ENCODE data around the gene SYNJ2.

SYNJ2 gene

DNA sequence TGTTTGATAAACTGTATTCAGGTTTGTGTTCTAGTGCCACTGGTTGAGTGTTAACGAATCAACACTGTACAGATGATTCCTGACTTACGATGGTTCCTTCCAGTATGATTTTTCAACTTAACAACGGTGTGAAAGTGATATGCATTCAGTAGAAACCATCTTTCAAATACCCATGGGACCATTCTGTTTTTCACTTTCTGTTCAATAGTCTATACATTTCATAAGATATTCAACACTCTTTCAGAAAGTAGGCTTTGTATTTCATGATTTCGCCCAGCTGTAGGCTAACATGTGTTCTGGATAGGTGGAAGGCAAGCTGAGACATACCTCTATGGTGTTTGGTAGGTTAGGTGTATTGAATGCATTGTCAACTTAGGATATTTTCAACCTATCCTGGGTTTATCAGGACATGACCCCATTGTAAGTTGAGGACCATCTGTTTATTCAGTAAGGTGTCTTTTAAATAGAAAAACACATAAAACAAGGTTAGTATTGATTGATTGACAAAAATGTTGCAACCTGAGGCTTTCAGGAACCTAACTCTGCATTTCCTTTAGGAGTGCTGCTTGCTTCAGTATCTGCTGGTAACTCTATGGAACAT is 32.3 kb downstream of the SYNJ2 start:
- H3K9me3 Mint-ChIP-seq: no peaks in the 10 kb centered on the region
- H3K27me3 Mint-ChIP-seq: no peaks in the 10 kb centered on the region
- DNase-seq (no peak), ATAC-seq (replicated peaks) (no peak)
- no peak overlapping the region for H3K4me3 Mint-ChIP-seq
- peaks cover 6% of the 10 kb centered on the region for H3K36me3 Mint-ChIP-seq (ENCODE audit: insufficient read depth)
- H3K4me1 Mint-ChIP-seq (ENCODE audit: low read depth in 2 of 2): peaks cover 13 to 43% of the 10 kb centered on the region in 2 donors
- peak overlapping the region in 1 of 2 donors; percentile 85 for H3K27ac Mint-ChIP-seq

DNA sequence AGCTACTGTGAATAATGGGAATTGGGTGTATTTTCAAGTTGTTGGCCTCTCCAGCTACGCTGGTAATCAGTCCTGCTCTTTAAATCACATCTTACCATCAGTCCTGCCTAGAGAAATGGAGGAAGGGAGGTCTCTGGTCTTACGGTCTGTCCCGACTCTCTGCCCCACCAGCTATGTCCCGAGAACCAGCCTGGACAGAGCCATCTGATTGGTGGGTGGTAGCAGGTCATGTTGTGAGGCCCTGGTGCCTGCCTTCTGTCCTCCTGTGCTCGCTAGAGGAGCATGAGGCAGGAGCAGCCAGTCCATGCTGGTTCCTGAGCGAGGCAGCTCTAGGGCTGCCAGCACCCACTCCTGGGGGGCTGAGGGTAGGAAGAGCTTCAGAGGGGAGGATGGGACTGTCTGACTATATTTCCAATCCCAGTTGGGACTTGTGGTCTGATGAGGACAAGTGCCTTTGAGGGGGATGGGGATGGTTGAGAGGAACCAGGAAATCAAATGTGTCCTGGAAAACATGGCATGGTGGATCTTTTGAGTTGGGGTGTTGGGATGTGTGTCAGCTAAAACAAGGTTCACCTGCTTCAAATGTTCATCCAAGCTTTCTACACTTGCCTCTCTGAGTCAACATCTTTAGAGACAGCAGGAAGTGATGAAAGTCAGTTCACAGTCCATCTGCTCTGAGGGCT is 33.0 kb downstream of the SYNJ2 start:
- H3K36me3 Mint-ChIP-seq (ENCODE audit: insufficient read depth): peaks cover 5% of the 10 kb centered on the region
- no peaks in the 10 kb centered on the region for H3K27me3 Mint-ChIP-seq
- no peak for ATAC-seq (replicated peaks)
- no peaks in the 10 kb centered on the region for H3K9me3 Mint-ChIP-seq
- H3K4me1 Mint-ChIP-seq (ENCODE audit: low read depth in 2 of 2): peaks cover 7 to 38% of the 10 kb centered on the region in 2 donors
- no peak for DNase-seq
- peak overlapping the region in 1 of 2 donors; percentile 85 for H3K27ac Mint-ChIP-seq
- no peak overlapping the region for H3K4me3 Mint-ChIP-seq

DNA sequence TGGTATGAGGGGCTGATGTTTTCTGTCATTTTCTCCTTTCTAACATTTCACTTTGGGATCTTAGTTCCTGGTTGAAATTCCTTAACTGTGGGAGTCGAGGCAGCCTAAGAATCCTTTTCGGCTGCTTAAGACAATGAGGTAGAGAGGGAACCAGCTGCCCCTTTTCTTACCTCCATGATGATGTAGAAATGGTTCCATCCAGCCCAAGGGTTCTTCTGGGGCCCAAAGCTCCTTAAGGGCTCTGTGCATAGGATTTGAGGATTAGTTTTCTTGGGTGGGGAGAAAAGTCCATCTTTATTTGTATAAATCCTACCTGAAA is 33.5 kb downstream of the SYNJ2 start:
- Mint-ChIP-seq H3K27ac (peak overlapping the region in 1 of 2 donors; percentile 85), H3K9me3 (no peaks in the 10 kb centered on the region), H3K27me3 (no peaks in the 10 kb centered on the region), H3K4me1 (ENCODE audit: low read depth in 2 of 2) (peaks cover 7 to 37% of the 10 kb centered on the region in 2 donors), H3K4me3 (no peak overlapping the region), H3K36me3 (ENCODE audit: insufficient read depth) (peaks cover 6% of the 10 kb centered on the region)
- no peak for ATAC-seq (replicated peaks)
- no peak for DNase-seq

DNA sequence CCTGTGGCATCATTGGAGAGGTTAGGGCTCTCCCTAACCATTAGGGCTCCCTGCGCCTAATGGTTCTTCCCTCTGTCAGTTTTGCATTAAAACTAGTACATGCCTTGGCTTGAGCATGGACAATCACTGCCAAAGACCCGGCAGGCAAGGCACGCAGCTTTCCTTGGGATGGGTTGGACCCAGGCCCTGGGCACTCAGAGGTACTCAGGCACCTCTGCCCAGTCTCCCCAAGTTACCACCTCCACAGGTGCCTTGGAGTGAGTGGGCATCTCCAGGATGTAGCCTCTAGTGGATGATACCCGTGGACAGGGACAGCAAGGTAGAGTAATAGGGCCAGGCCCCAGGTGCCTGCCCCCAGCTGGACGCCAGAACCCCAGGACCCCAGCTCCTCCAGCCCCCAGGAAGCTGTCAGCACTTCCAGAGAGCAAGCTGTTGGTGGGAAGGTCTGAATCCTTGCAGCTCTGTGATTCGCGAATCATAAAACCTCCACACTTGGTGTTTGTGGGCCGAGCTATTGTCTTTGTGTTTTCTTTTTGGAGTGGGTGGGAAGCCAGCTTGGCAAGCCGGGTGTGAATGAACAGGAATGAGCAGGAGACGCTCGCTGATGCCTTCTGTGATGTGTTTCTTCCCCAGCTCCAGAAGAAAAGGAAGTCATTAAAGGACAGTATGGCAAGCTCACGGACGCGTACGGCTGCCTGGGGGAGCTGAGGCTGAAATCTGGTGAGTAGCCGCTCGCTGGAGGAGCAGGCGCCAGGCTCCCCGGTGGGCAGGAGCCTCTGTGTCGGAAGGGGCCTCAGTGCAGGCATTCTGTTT is 35.1 kb downstream of the SYNJ2 start:
- no peaks in the 10 kb centered on the region for H3K27me3 Mint-ChIP-seq
- no peak for ATAC-seq (replicated peaks)

DNA sequence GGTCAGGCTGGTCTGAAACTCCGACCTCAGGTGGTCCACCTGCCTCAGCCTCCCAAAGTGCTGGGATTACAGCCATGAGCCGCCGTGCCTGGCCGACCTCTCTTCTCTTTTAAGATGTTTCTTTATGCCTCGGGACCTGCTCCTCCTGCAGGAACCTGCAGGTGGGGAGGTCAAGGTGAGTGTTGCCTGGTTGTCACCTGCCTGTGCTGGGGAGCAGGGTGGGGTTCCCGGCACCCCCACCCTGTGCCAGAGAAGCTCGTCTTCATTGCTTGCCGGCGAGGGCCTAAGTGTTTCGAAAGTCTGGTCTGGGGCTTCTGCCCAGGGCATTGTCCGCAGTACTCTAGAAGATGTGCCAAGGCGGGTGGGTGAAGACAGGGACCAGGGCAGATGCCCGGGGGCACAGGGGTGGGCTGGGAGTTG is 36.0 kb downstream of the SYNJ2 start:
- no peaks in the 10 kb centered on the region for H3K27me3 Mint-ChIP-seq
- ATAC-seq (replicated peaks) (no peak), DNase-seq (no peak)
- no peak overlapping the region for H3K4me3 Mint-ChIP-seq
- peaks cover 7% of the 10 kb centered on the region for H3K36me3 Mint-ChIP-seq (ENCODE audit: insufficient read depth)
- no peak overlapping the region for H3K27ac Mint-ChIP-seq
- no peaks in the 10 kb centered on the region for H3K9me3 Mint-ChIP-seq
- peaks cover 7 to 17% of the 10 kb centered on the region in 2 donors for H3K4me1 Mint-ChIP-seq (ENCODE audit: low read depth in 2 of 2)

More for the DNA sequence above, 35.1 kb downstream of the SYNJ2 start:
- no peak overlapping the region for H3K4me3 Mint-ChIP-seq
- no peaks in the 10 kb centered on the region for H3K9me3 Mint-ChIP-seq
- H3K27ac Mint-ChIP-seq: no peak overlapping the region
- peaks cover 7% of the 10 kb centered on the region for H3K36me3 Mint-ChIP-seq (ENCODE audit: insufficient read depth)
- DNase-seq: no peak
- H3K4me1 Mint-ChIP-seq (ENCODE audit: low read depth in 2 of 2): peaks cover 7 to 21% of the 10 kb centered on the region in 2 donors

DNA sequence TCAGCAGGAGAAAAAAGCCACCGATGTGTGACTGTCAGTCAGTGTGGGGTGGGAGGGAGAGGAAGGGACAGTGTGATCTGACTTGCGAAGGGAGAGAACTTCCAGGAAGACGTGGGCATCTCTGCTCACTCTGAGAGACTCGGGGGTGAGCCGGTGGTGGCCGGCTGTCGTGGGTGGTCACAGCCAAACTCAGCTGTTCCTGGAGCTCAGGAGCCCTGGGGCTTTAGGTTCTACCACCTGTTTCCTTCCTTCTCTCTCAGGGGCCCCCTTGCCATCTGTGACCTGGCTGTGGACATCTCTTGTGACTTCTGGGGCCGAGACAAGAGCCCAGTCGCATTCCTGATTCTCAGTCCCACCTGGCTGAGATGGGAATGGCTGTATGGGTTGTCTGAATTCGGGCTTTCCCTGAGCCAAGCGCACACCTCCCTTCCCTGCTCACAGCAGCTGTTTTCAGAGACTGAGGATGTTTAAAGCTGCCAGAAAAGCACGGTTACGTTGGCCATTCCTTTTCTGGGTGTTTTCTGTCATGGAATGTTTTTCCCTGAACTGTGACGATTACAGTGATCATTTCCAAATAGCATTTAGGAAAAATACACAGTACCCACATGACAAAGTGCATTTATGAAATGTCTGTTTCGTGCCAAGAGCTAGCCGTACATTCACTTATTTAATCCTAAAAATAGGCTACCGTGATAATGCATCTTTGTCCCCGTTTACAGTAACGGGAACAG is 36.5 kb downstream of the SYNJ2 start:
- DNase-seq: no peak
- Mint-ChIP-seq H3K27ac (no peak overlapping the region), H3K36me3 (ENCODE audit: insufficient read depth) (peaks cover 7% of the 10 kb centered on the region), H3K27me3 (no peaks in the 10 kb centered on the region), H3K9me3 (no peaks in the 10 kb centered on the region), H3K4me1 (ENCODE audit: low read depth in 2 of 2) (peaks cover 7 to 17% of the 10 kb centered on the region in 2 donors), H3K4me3 (no peak overlapping the region)
- ATAC-seq (replicated peaks): no peak

DNA sequence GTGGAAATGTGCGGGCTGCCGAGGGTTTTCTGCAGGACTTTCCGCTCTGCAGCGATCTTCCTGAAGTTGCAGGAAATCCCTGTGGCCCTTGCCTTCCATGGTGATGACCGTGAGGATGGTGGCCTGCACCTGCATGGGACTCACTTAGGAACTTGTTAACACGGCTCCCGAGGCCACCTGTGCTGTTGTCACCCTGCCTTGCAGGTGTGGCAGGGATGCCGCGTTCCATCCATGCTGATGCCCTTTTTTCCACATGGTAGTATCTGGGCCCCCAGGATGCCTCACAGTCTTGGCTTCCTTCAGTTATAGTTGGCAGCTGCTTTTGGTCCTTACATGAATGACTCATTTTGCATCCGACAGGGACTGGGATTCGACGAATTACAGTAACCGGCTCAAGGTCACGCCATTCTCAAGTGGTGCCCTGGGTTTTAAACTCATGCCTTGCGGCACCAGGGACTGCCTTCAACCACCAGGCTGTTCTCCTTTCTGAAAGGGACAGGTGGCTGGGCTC is 37.2 kb downstream of the SYNJ2 start:
- Mint-ChIP-seq H3K4me3 (no peak overlapping the region), H3K27ac (no peak overlapping the region), H3K27me3 (no peaks in the 10 kb centered on the region), H3K36me3 (ENCODE audit: insufficient read depth) (peaks cover 5% of the 10 kb centered on the region), H3K4me1 (ENCODE audit: low read depth in 2 of 2) (peaks cover 7 to 11% of the 10 kb centered on the region in 2 donors), H3K9me3 (no peaks in the 10 kb centered on the region)
- DNase-seq (no peak), ATAC-seq (replicated peaks) (no peak)

DNA sequence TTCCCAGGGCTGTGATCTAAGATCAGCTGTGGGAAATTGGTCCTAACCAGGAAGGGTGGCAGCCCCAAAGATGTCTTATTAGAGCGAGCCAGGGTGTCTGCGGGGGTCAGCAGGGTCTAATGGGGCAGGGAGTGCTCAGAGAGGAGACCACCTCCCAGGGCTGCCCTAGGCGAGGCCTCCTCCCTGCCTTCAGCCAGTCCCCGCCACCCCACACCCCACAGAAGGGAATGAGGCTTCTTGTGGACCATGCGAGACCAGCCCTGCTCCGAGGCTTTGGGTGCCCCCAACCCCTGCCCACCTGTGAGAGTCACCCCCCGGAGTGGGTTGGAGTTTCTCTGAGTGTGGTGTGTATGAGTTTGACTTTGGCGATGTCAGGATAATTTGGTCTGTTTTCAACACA is 37.8 kb downstream of the SYNJ2 start:
- no peak for ATAC-seq (replicated peaks)
- no peaks in the 10 kb centered on the region for H3K9me3 Mint-ChIP-seq
- no peak overlapping the region for H3K4me3 Mint-ChIP-seq
- no peak for DNase-seq
- no peak overlapping the region for H3K27ac Mint-ChIP-seq
- peaks cover 5% of the 10 kb centered on the region for H3K36me3 Mint-ChIP-seq (ENCODE audit: insufficient read depth)
- peaks cover 7 to 9% of the 10 kb centered on the region in 2 donors for H3K4me1 Mint-ChIP-seq (ENCODE audit: low read depth in 2 of 2)
- H3K27me3 Mint-ChIP-seq: no peaks in the 10 kb centered on the region

DNA sequence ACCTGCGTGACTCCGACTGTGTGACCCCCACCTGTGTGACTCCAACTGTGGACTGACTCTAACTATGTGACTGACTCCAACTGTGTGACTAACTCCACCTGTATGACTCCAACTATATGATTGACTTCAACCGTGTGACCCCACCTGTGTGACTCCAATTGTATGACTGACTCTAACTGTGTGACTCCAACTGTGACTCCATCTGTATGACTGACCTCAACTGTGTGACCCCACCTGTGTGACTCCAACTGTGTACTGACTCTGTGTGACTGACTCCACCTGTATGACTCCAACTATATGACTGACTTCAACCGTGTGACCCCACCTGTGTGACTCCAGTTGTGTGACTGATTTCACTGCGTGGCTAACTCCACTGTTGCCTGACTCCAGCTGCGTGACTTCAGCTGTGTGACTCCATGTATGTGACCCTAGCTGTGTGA is 38.6 kb downstream of the SYNJ2 start:
- Mint-ChIP-seq H3K9me3 (no peaks in the 10 kb centered on the region), H3K36me3 (ENCODE audit: insufficient read depth) (peaks cover 8% of the 10 kb centered on the region), H3K27ac (no peak overlapping the region), H3K4me1 (ENCODE audit: low read depth in 2 of 2) (peaks cover 0 to 4% of the 10 kb centered on the region in 2 donors), H3K27me3 (no peaks in the 10 kb centered on the region), H3K4me3 (no peak overlapping the region)
- ATAC-seq (replicated peaks): no peak
- DNase-seq: no peak

DNA sequence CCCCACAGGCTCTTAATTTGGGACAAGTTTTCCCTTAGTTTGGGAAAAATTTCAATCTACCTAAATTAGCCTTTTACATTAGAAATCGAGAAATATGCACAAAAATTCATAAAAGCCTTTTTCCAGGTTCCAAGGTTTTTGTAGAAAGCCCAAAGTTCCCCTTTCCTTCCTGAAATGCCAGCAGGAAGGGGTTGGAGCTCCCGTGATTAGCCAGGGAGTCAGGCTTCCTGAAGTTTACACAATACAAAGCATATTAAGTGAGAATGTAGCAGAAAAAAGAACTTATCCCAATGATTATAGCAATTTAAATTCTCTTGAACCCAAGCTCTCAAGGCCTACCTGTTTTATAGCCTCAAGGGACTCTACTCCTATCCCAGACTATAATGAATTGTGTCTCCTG is 39.1 kb downstream of the SYNJ2 start:
- DNase-seq (no peak), ATAC-seq (replicated peaks) (no peak)
- Mint-ChIP-seq H3K4me3 (no peak overlapping the region), H3K27ac (no peak overlapping the region), H3K27me3 (no peaks in the 10 kb centered on the region), H3K9me3 (no peaks in the 10 kb centered on the region), H3K36me3 (ENCODE audit: insufficient read depth) (peaks cover 8% of the 10 kb centered on the region), H3K4me1 (ENCODE audit: low read depth in 2 of 2) (peaks cover 0 to 4% of the 10 kb centered on the region in 2 donors)

DNA sequence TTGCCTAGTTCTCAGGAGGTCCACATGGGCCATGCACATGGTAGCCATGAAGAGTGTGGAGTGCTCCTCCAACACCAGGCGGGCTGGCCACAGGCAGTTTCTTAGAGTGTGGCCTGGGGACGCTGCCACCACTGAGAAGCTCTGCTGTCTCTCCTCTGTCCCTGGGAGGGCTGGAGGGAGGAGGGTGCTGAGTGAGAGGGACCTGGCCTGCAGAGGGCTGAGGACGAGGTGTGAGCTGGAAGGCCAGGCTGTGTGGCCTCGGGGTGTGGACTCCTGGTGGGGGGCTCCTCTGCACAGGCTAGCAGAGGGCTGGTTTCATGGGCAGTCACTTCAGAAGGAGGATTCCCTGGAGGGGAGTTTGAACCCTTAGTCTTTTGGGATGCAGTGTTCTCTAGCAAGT is 39.7 kb downstream of the SYNJ2 start:
- Mint-ChIP-seq H3K36me3 (ENCODE audit: insufficient read depth) (peaks cover 11% of the 10 kb centered on the region), H3K4me1 (ENCODE audit: low read depth in 2 of 2) (peaks cover 4 to 9% of the 10 kb centered on the region in 2 donors), H3K9me3 (no peaks in the 10 kb centered on the region), H3K4me3 (no peak overlapping the region), H3K27ac (no peak overlapping the region), H3K27me3 (no peaks in the 10 kb centered on the region)
- DNase-seq: no peak
- ATAC-seq (replicated peaks): no peak

DNA sequence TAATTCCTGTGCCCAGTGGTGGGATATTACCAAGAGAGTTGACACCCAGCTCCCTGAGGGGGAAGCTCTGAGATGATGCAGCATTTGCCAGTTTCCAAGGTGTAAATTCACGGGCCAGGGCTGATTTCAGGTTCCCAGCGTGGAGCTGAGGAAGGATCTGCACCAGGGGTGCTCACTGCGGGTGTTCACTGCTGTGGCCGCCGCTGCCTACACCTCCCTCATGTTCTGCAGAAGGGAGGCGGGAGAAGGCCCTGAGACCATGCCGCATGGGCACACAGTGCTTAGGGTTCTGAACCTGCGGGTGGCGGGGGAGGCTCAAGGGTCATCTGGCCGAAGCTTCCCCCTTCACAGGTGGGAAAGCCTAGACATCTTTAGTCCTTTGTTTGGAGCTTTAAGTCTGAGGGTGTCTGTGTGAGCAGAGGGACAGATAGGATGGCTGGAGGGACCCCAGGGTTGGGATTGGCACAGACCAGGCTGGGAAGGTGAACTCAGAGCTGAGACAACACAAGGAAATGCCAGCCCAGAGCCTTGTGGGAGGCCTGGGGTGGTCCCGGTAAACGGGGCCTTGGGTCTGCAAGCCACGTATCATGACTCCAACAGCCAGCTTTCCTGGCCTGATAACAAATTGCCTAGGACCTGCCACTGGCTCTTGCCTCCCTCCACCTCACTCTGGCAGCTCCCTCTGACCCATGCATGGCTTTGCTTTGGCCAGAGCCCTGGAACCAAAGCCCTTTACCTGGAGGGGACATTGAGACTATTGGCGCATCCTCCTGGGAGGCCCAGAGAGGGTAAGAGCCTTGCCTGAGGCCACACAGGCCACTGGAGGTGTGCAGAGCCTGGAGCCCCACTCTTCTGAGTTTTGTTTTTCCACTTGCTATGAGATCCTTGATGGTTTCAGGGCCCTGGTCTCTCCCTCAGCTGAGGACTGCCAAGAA is 40.4 kb downstream of the SYNJ2 start:
- peaks cover 11 to 16% of the 10 kb centered on the region in 2 donors for H3K4me1 Mint-ChIP-seq (ENCODE audit: low read depth in 2 of 2)
- DNase-seq (no peak), ATAC-seq (replicated peaks) (no peak)
- H3K9me3 Mint-ChIP-seq: no peaks in the 10 kb centered on the region
- H3K4me3 Mint-ChIP-seq: no peak overlapping the region
- H3K27me3 Mint-ChIP-seq: no peaks in the 10 kb centered on the region
- H3K27ac Mint-ChIP-seq: peak overlapping the region; percentile 38 to 63
- H3K36me3 Mint-ChIP-seq (ENCODE audit: insufficient read depth): peaks cover 17% of the 10 kb centered on the region

All from effector memory CD8-positive, alpha-beta T cell (primary cell).